Liver (tissue), 3 donors: ENCODE measurements around the gene PDE4B.

ENCODE experiments used
- CTCF ChIP-seq: fragments of 150-350 bp; IDR thresholded peaks from 2 replicates; pipeline ENCODE4 v1.5.1; 2017; ENCODE audit warnings: improper control_type of control experiment, low read depth, low read length; ENCODE audit not compliant: missing input control
- HNF4A ChIP-seq, 2 donors: conservative IDR thresholded peaks; 2 replicates each; pipeline ENCODE4 v1.6.1; 2016; ENCODE audit warnings: antibody characterized with exemption in 2 of 2, mild to moderate bottlenecking in 2 of 2
- JUND ChIP-seq, 2 donors: IDR thresholded peaks; 2 replicates each; pipeline ENCODE4 v1.6.1; 2016; ENCODE audit warnings: antibody characterized with exemption in 2 of 2
- YY1 ChIP-seq: IDR thresholded peaks from 2 replicates; pipeline ENCODE4 v1.6.1; 2016; ENCODE audit warnings: antibody characterized with exemption, mild to moderate bottlenecking
- TF ChIP-seq, protein P1 (sequence below): IDR thresholded peaks from 2 replicates; pipeline ENCODE4 v1.6.1; 2016; ENCODE audit warnings: antibody characterized with exemption
- donor health status: healthy.
- donor health status: healthy.

GRCh38 chr1:66296951-66297350 is 504.3 kb downstream of the PDE4B start:
- TF ChIP-seq YY1, result no peak
- TF ChIP-seq CTCF, result no peak
- TF ChIP-seq, protein P1, sequence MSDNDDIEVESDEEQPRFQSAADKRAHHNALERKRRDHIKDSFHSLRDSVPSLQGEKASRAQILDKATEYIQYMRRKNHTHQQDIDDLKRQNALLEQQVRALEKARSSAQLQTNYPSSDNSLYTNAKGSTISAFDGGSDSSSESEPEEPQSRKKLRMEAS, result no peak
- TF ChIP-seq JUND (IDR thresholded peaks at IDR 0.05), result no peak
- TF ChIP-seq HNF4A (conservative IDR thresholded peaks at IDR 0.05), result no peak
